Muscle layer of duodenum (tissue), 2 donors: Measurements from ENCODE around the gene PDSS2.
"Not testable (repeated sequence)": the region's sequence is repeated elsewhere in the genome, so short reads cannot be mapped to it uniquely, and the experiment has no call there.

Source experiments
- H3K27ac ChIP-seq: one replicate; pipeline ENCODE4 v1.7.0; 2013; ENCODE audit warnings: mild to moderate bottlenecking, low read length
- H3K27me3 ChIP-seq: one replicate; pipeline ENCODE4 v1.7.0; 2013; ENCODE audit warnings: low read depth, mild to moderate bottlenecking, control low read depth, low read length
- H3K36me3 ChIP-seq, 2 donors: one replicate each; pipeline ENCODE4 v1.7.0; 2013; ENCODE audit warnings: low read length in 2 of 2, control low read depth in 1 of 2, mild to moderate bottlenecking in 1 of 2; ENCODE audit not compliant: insufficient read depth in 2 of 2, control insufficient read depth in 1 of 2
- H3K4me1 ChIP-seq, 2 donors: one replicate each; pipeline ENCODE4 v1.7.0; 2013; ENCODE audit warnings: low read length in 2 of 2, mild to moderate bottlenecking in 2 of 2, control low read depth in 1 of 2, moderate library complexity in 1 of 2; ENCODE audit not compliant: insufficient read depth in 2 of 2, control insufficient read depth in 1 of 2
- H3K4me3 ChIP-seq, 2 donors: one replicate each; pipeline ENCODE4 v1.7.0; 2013; ENCODE audit warnings: low read length in 2 of 2, low read depth in 1 of 2, mild to moderate bottlenecking in 1 of 2
- H3K9me3 ChIP-seq, 2 donors: one replicate each; pipeline ENCODE4 v1.7.0; 2013; ENCODE audit warnings: low read length in 2 of 2, control low read depth in 1 of 2, mild to moderate bottlenecking in 1 of 2; ENCODE audit not compliant: control insufficient read depth in 1 of 2
- donor health status: healthy.

Gene PDSS2

GRCh38 chr6:107179004-107179403 lies 280.4 kb downstream of the PDSS2 start:
- Histone ChIP-seq H3K4me1 (no peaks in the 10 kb centered on the region), H3K36me3 (peaks cover 0 to 4% of the 10 kb centered on the region in 2 donors), H3K9me3 (no peaks in the 10 kb centered on the region), H3K4me3 (no peak overlapping the region), H3K27ac (no peak overlapping the region), H3K27me3 (no peaks in the 10 kb centered on the region)

GRCh38 chr6:107173779-107174178 lies 285.6 kb downstream of the PDSS2 start:
- Histone ChIP-seq H3K4me1 (no peaks in the 10 kb centered on the region), H3K27me3 (no peaks in the 10 kb centered on the region), H3K9me3 (no peaks in the 10 kb centered on the region), H3K4me3 (no peak overlapping the region), H3K27ac (no peak overlapping the region), H3K36me3 (no peaks in the 10 kb centered on the region)

- H3K4me3 ChIP-seq, result no peak overlapping the region
- H3K27ac ChIP-seq, result no peak overlapping the region
- no peaks in the 10 kb centered on the region for H3K36me3 ChIP-seq
- H3K4me1 ChIP-seq, result no peaks in the 10 kb centered on the region
- no peaks in the 10 kb centered on the region for H3K27me3 ChIP-seq
- no peaks in the 10 kb centered on the region for H3K9me3 ChIP-seq
Observed at GRCh38 chr6:107171513-107171912, 287.9 kb downstream of the PDSS2 start.

GRCh38 chr6:107164299-107164698 lies 295.1 kb downstream of the PDSS2 start:
- not testable (repeated sequence) for H3K4me1 ChIP-seq, H3K27me3 ChIP-seq, H3K4me3 ChIP-seq, H3K27ac ChIP-seq, H3K36me3 ChIP-seq, H3K9me3 ChIP-seq

- no peak overlapping the region for H3K4me3 ChIP-seq
- H3K9me3 ChIP-seq, result no peaks in the 10 kb centered on the region
- no peaks in the 10 kb centered on the region for H3K4me1 ChIP-seq
- no peaks in the 10 kb centered on the region for H3K27me3 ChIP-seq
- H3K36me3 ChIP-seq, result no peaks in the 10 kb centered on the region
- no peak overlapping the region for H3K27ac ChIP-seq
Observed at GRCh38 chr6:107161521-107161920, 297.8 kb downstream of the PDSS2 start.

GRCh38 chr6:107156617-107157016 lies 302.7 kb downstream of the PDSS2 start:
- H3K36me3 ChIP-seq, result no peaks in the 10 kb centered on the region
- H3K4me3 ChIP-seq, result no peak overlapping the region
- H3K27ac ChIP-seq, result no peak overlapping the region
- no peaks in the 10 kb centered on the region for H3K4me1 ChIP-seq
- no peaks in the 10 kb centered on the region for H3K27me3 ChIP-seq
- no peaks in the 10 kb centered on the region for H3K9me3 ChIP-seq

GRCh38 chr6:107154801-107155160 lies 304.6 kb downstream of the PDSS2 start:
- no peak overlapping the region for H3K4me3 ChIP-seq
- no peaks in the 10 kb centered on the region for H3K4me1 ChIP-seq
- no peaks in the 10 kb centered on the region for H3K27me3 ChIP-seq
- no peaks in the 10 kb centered on the region for H3K9me3 ChIP-seq
- no peaks in the 10 kb centered on the region for H3K36me3 ChIP-seq
- H3K27ac ChIP-seq, result no peak overlapping the region

- H3K27me3 ChIP-seq, result no peaks in the 10 kb centered on the region
- H3K27ac ChIP-seq, result no peak overlapping the region
- no peaks in the 10 kb centered on the region for H3K36me3 ChIP-seq
- H3K4me1 ChIP-seq, result no peaks in the 10 kb centered on the region
- no peak overlapping the region for H3K4me3 ChIP-seq
- H3K9me3 ChIP-seq, result no peaks in the 10 kb centered on the region
Observed at GRCh38 chr6:107154131-107154800, 305.1 kb downstream of the PDSS2 start.

GRCh38 chr6:107152638-107153430 lies 306.5 kb downstream of the PDSS2 start:
- Histone ChIP-seq H3K27me3 (no peaks in the 10 kb centered on the region), H3K36me3 (no peaks in the 10 kb centered on the region), H3K4me1 (no peaks in the 10 kb centered on the region), H3K27ac (no peak overlapping the region), H3K9me3 (no peaks in the 10 kb centered on the region), H3K4me3 (no peak overlapping the region)

- no peaks in the 10 kb centered on the region for H3K27me3 ChIP-seq
- no peaks in the 10 kb centered on the region for H3K9me3 ChIP-seq
- H3K27ac ChIP-seq, result no peak overlapping the region
- no peak overlapping the region for H3K4me3 ChIP-seq
- H3K4me1 ChIP-seq, result no peaks in the 10 kb centered on the region
- no peaks in the 10 kb centered on the region for H3K36me3 ChIP-seq
Observed at GRCh38 chr6:107144666-107145065, 314.7 kb downstream of the PDSS2 start.

GRCh38 chr6:107144014-107144413 lies 315.4 kb downstream of the PDSS2 start:
- no peaks in the 10 kb centered on the region for H3K36me3 ChIP-seq
- no peaks in the 10 kb centered on the region for H3K9me3 ChIP-seq
- H3K27ac ChIP-seq, result no peak overlapping the region
- no peak overlapping the region for H3K4me3 ChIP-seq
- no peaks in the 10 kb centered on the region for H3K27me3 ChIP-seq
- no peaks in the 10 kb centered on the region for H3K4me1 ChIP-seq

GRCh38 chr6:107140581-107140980 lies 318.8 kb downstream of the PDSS2 start:
- H3K27me3 ChIP-seq, result no peaks in the 10 kb centered on the region
- no peaks in the 10 kb centered on the region for H3K4me1 ChIP-seq
- H3K4me3 ChIP-seq, result no peak overlapping the region
- H3K36me3 ChIP-seq, result no peaks in the 10 kb centered on the region
- H3K9me3 ChIP-seq, result no peaks in the 10 kb centered on the region
- no peak overlapping the region for H3K27ac ChIP-seq
